SHP77 (cell line): ENCODE data around the gene ALOX15.
"Not testable (repeated sequence)": the region's sequence is repeated elsewhere in the genome, so short reads cannot be mapped to it uniquely, and the experiment has no call there.

ENCODE experiments used
- DNase-seq, 2 experiments: peaks; one replicate each; lab custom pipeline; 2025; lab: John Stamatoyannopoulos, UW

ALOX15 gene

GRCh38 chr17:4594406-4594805, 47.1 kb downstream of the ALOX15 start:
- DNase-seq: no peak

- no peak for DNase-seq
Measured at GRCh38 chr17:4593021-4593421, 48.5 kb downstream of the ALOX15 start.

- DNase-seq: no peak
Measured at GRCh38 chr17:4592240-4593005, 49.1 kb downstream of the ALOX15 start.

- no peak for DNase-seq
Measured at GRCh38 chr17:4591529-4591928, 49.9 kb downstream of the ALOX15 start.

GRCh38 chr17:4590981-4591453, 50.5 kb downstream of the ALOX15 start:
- no peak for DNase-seq

GRCh38 chr17:4590042-4590441, 51.4 kb downstream of the ALOX15 start:
- not testable (repeated sequence) for DNase-seq

- no peak for DNase-seq
Measured at GRCh38 chr17:4588898-4589625, 52.4 kb downstream of the ALOX15 start.

- no peak for DNase-seq
Measured at GRCh38 chr17:4588391-4588790, 53.1 kb downstream of the ALOX15 start.

GRCh38 chr17:4587803-4588202, 53.7 kb downstream of the ALOX15 start:
- DNase-seq: no peak

GRCh38 chr17:4587195-4587594, 54.3 kb downstream of the ALOX15 start:
- DNase-seq: no peak

GRCh38 chr17:4586043-4586442, 55.4 kb downstream of the ALOX15 start:
- no peak for DNase-seq

- DNase-seq: no peak
Measured at GRCh38 chr17:4585638-4585994, 55.9 kb downstream of the ALOX15 start.

GRCh38 chr17:4584917-4585637, 56.4 kb downstream of the ALOX15 start:
- no peak for DNase-seq

- DNase-seq: no peak
Measured at GRCh38 chr17:4584101-4584916, 57.2 kb downstream of the ALOX15 start, which contains the start of gene SMTNL2. Gene SMTNL2 (plus strand): TSS chr17:4584529. CDS start chr17:4584606, 77 bp downstream.

- DNase-seq: no peak
Measured at GRCh38 chr17:4583782-4584100, 57.7 kb downstream of the ALOX15 start.

- no peak for DNase-seq
Measured at GRCh38 chr17:4583206-4583605, 58.3 kb downstream of the ALOX15 start.

GRCh38 chr17:4582691-4583090, 58.8 kb downstream of the ALOX15 start:
- no peak for DNase-seq

GRCh38 chr17:4582101-4582501, 59.4 kb downstream of the ALOX15 start:
- DNase-seq: no peak
